Measurements from ENCODE around the gene PPWD1.
"Not testable (repeated sequence)": the region's sequence is repeated elsewhere in the genome, so short reads cannot be mapped to it uniquely, and the experiment has no call there.

Gene PPWD1

GRCh38 chr5:65562731-65563701, at the start of gene PPWD1, which contains the start of gene CENPK:
TSS of gene PPWD1 (plus strand) at chr5:65563296. CDS start at chr5:65563311, 15 bp downstream.
TSS of gene CENPK (minus strand) at chr5:65563168. CDS start at chr5:65554907, 8,261 bp downstream.
- DNase-seq, result peak; percentile 71 to 91 (median 86)

DNA sequence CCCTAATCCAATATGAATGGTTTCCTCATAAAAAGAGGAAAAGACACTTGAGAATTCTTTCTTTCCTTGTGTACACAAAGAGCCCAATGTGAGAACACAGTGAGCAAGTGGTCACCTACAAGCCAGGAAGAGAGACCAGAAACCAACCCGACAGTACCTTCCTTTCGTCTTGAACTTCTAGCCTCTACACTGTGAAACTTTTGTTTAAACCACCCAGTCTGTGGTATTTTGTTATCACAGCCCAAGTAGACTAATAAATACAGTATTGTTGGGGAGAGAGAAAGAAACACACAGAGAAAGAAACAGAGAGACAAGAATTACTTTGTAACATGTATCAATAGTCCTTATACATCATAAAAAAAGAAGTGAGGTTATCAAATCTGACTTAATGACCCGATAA, 37.4 kb upstream of the PPWD1 start:
- no peak for DNase-seq

GRCh38 chr5:65530904-65531303, 32.2 kb upstream of the PPWD1 start:
- no peak for DNase-seq

DNA sequence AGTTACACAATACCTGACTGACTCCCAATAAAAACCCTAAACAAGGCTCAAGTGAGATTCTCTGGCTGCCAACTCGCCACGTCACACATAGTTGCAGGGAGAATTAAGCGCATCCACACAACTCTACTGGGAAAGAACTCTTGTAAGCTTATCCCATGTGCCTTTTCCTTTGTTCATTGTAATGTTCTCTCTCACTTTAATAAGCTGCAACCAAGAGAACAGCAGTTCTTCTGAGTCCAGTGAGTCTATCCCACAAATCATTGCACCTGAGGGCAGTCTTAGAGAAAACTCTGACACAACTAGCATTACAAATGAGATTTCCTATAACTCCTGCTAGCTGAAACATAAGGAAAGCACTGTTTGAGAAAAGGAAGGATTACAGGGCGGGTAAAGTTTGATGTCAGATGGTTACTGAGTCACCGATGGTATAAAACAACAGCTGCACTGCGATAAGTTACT, 27.5 kb upstream of the PPWD1 start:
- DNase-seq, result no peak

GRCh38 chr5:65539827-65540226, 23.3 kb upstream of the PPWD1 start:
- no peak for DNase-seq

- no peak for DNase-seq
Measured at GRCh38 chr5:65544473-65544872, 18.6 kb upstream of the PPWD1 start.

DNA sequence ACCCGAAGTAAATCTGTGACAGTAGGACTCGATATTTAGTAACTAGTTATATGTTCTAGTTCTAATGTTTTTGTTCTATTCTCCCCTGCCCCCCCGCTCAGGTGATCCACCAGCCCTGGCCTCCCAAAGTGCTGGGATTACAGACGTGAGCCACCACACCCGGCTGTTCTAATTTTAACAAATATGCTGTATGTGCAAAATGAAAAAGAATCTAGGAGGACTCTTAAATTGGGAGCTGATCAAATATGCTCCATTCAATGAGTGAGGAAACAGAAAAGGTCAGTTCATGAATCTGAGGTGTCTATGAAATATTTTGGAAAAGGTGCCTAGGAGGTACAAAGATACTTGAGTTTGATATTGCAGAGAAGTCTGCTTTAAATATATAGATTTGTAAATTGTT, 17.0 kb upstream of the PPWD1 start:
- no peak for DNase-seq

DNA sequence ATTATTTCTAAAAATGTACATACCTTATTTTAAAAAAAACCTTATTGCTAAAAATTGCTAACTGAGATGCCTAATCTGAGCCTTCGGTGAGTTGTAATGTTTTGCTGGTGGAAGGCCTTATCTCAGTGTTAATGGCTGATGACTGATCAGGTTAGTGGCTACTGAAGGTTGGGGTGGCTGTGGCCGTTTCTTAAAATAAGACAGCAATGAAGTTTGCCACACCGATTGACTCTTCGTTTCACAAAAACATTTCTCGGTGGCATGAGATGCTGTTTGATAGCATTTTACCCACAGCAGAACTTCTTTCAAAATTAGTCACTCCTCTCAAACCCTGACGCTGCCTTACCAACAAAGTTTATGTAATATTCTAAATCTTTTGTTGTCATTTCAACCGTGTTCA, 14.8 kb upstream of the PPWD1 start:
- no peak for DNase-seq

DNA sequence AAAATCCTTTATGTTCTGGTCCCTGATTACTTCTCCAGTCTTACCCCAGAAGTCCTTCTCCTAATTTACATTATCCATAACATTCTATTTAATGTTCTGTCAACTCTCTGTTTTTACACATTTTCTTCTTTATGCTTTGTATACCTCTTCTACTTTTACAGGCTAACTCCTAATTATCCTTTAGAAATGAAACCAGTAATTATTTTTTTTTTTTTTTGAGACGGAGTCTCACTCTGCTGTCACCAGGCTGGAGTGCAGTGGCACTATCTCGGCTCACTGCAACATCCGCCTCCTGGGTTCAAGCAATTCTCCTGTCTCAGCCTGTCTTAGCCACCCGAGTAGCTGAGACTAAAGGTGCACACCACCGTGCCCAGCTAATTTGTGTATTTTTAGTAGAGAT, 9.2 kb upstream of the PPWD1 start:
- no peak for DNase-seq

DNA sequence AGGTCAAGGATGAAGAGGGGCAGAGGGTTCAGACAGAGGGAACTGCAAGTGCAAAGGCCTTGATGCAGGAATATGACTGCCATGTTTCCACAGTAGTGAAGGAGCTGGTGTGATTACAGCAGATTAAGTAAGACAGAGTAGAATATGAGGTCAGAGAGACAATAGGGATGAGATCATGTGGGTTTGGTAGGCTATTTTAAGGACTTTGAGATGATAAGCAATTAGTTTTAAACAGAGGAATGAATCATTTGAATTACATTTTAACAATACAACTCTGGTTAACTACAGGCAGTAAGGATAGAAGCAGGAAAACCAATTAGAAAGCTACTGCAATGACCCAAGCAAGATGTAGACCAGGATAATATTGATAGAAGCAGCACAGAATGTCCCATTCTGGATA, 7.8 kb upstream of the PPWD1 start:
- DNase-seq, result no peak

DNA sequence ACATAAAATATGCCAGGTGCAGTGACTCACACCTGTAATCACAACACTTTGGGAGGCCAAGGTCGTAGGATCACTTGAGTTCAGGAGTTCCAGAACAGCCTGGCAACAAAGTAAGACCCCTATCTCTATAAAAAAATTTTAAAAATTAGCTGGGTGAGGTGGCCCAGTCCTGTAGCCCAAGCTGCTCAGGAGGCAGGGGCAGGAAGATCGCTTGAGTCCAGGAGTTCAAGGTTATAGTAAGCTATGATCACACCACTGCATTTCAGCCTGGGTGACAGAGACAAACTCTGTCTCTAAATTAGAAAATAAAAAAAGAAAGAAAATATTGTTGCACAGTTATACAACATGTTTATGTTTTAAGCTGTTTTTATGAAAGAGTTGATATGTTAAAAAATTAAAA, 6.9 kb upstream of the PPWD1 start:
- DNase-seq, result no peak

DNA sequence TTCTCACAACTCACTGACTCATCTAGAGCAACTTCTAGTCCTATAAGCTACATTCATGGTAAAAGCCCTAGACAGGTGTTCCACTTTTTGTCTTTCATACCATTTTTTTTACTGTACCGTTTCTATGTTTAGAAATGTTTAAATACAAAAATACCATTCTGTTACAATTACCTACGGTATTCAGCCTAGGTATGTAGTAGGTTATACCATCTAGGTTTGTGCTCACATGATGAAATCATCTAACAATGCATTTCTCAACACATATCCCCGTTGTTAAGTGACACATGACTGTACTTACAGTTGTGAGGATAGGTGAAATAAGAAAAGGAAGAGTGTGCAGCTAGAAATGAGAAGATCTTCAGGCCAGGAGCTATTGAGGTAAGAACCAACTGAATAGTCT, 6.4 kb upstream of the PPWD1 start:
- DNase-seq, result no peak

- DNase-seq, result no peak
Measured at GRCh38 chr5:65563777-65564176, 681 bp downstream of the PPWD1 start.

DNA sequence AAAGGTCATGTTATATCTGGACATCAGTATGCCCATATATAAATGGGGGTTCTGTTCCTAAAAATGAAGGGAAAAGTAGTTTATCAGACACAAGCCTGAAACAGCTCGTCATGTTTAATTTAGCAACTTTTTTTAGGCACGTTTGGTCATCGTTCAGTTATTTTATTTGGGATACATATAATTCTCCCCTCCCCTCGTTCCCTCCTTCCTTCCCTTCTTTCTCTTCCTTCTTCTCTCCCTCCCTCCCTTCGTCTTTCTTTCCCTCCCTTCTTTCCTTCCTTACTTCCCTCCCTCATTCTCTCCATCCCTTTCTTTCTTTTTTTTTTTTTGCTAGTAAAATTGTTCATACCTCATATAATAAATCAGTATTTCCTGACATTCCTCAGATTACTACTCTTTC, 3.4 kb downstream of the PPWD1 start:
- DNase-seq, result no peak

GRCh38 chr5:65570598-65571226, 7.6 kb downstream of the PPWD1 start:
- no peak for DNase-seq

DNA sequence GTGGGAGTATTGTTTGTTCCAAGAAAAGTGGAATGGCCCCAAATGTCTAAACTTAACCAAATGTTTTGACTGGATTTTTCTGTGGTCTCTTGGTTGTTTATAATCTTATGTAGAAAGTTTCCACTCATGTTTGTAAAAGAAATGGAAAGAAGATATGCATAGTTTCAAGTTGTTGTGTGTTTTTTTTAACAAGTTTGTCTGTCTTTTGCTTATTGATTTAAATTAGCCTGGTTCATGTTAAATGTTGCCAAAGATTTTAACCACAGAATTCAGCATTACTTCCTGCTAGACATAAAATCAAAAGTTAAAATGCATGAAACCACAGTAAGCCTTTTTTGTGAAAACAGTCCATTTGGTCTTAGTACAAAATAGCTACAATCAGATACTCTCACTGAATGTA, 14.0 kb downstream of the PPWD1 start:
- no peak for DNase-seq

DNA sequence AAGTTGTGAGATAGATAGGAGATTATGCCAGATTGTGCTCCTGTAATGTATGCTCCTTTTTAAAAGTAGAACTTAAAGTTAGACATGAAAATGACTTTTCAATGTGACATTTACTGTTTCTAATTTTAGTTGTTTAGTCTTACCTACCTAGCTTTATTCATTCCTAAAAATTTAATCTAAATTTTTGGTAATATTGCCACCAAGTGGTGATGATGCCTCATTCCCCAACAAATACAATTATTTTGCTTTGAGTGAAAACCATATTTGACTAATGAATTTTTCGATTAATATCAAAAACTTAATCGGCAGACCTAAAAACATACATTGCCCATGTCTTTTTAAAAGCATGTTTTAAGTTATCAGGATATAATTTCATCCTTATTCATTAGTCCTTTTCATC, 25.6 kb downstream of the PPWD1 start:
- DNase-seq, result no peak

DNA sequence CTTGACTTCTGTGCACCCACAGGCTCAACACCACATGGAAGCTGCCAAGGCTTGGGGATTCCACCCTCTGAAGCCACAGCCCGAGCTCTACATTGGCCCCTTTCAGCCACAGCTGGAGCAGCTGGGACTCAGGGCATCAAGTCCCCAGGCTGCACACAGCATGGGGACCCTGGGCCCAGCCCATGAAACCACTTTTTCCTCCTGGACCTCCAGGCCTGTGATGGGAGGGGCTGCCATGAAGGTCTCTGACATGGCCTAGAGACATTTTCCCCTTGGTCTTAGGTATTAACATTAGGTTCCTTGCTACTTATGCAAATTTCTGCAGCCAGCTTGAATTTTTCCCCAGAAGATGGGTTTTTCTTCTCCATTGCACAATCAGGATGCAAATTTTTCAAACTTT, 38.7 kb downstream of the PPWD1 start:
- not testable (repeated sequence) for DNase-seq

- DNase-seq, result no peak
Measured at GRCh38 chr5:65611524-65611923, 48.4 kb downstream of the PPWD1 start.

DNA sequence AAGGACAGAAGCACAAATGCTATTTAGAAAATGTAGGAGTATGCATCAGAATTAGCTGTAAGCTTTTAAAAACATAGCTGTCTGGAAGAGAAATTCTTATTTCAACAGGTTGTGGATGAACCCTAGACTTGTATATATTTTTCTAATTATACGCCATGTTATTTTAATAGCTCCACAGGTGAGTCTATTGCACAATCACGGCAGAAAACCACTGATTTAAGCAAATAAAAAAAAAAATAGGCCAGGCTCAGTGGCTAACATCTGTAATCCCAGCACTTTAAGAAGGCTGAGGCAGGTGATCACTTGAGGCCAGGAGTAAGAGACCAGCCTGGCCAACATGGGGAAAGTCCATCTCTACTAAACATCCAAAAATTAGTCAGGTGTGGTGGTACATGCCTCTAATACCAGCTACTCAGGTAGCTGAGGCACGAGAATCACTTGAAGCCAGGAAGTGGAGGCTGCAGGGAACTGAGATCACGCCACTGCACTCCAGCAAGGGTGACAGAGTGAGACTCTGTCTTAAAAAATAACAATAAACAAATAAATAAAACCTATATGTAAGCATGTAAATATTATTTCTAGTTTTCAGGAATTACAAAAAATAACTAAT, 49.3 kb downstream of the PPWD1 start:
- no peak for DNase-seq

DNA sequence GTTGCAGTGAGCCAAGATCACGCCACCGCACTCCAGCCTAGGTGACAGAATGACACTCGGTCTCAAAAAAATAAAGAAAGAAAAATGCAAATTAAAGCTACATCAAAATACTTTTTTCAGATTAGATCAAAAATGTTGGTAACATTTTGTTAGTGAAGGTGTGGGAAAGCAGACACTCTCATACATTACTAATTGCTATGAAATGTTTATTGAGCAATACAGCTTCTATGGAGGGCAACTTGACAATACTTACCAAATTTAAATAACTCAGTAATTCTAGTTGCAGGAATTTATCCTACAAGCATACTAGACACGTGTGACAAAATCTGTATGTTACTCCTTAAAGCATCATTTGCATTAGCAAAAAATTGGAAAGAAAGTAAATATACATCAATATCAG, 56.9 kb downstream of the PPWD1 start:
- DNase-seq, result no peak

- DNase-seq, result not testable (repeated sequence)
Measured at GRCh38 chr5:65621961-65622360, 58.9 kb downstream of the PPWD1 start.

DNA sequence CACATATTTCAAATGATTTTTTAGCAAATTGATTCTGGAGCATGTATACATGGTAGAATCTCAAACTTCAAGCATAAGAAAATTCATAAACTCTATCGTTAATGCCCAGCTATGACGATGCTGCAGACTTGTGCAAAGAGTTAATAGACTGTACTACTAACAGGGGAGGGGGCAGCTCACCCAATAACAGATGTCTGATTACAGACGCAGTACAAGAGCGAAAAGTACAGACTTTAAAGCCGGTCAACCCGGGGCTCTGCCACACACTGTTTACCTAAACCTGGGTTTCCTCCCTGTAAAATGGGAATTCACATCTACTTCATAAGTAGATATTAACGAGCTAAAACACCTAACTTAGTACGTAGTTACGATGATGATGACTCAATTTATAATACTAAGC, 60.4 kb downstream of the PPWD1 start:
- no peak for DNase-seq

All from activated naive CD4-positive, alpha-beta T cell (primary cell).